SH-SY5Y (cell line): ENCODE measurements around the gene CPNE5.

Source experiments
- GATA2 ChIP-seq: IDR thresholded peaks from 2 replicates; pipeline ENCODE4 v1.6.1; 2011; ENCODE audit warnings: mild to moderate bottlenecking, low read depth, low read length
- GATA3 ChIP-seq: IDR thresholded peaks from 2 replicates; pipeline ENCODE4 v1.6.1; 2011; ENCODE audit warnings: low read depth, mild to moderate bottlenecking, low read length, moderate library complexity

DNA sequence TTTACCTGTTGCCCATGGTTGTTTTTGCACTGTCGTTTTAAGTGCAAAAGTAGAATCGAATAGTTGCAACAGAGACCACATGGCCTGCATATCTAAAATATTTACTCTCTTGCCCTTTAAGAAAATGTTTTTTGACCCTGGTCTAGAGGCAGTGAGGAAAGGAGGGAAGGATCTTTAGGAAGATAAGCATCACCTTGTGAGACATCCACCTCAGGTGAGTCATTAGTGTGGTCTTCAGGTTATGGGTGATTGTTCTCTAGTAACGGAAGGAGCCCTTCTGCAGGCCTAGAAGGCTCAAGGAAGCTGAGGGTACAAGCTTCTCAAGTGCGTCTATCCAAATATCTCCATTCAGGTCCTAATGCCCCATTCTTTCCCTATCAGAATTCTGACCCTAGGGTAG lies 148.2 kb downstream of the CPNE5 start:
- TF ChIP-seq GATA3 (no peak), GATA2 (no peak)
